GM12878 (cell line): ENCODE data around the gene ARSA. TPM values are rescaled to one million over a fixed set of nuclear protein-coding genes. Genes with fewer than 3 reads are reported as not detected.
A peak's percentile ranks its signal among the peaks of the same experiment; 100 is the strongest.

ENCODE experiments used
- BRCA1 ChIP-seq: IDR thresholded peaks from 2 replicates; pipeline ENCODE4 v1.6.1; 2011; ENCODE audit warnings: low read depth, low read length, improper control_type of control experiment
- DPF2 ChIP-seq: fragments of 450-650 bp; IDR thresholded peaks from 2 replicates; pipeline ENCODE4 v1.6.1; 2017; ENCODE audit warnings: mild to moderate bottlenecking
- ESRRA ChIP-seq: IDR thresholded peaks from 2 replicates; pipeline ENCODE4 v1.6.1; 2012; ENCODE audit warnings: mild to moderate bottlenecking, low read length, improper control_type of control experiment
- EZH2 ChIP-seq: IDR thresholded peaks from 2 replicates; pipeline ENCODE4 v1.6.1; 2012; ENCODE audit warnings: low read depth, mild to moderate bottlenecking, control low read depth, inconsistent platforms, low read length, borderline replicate concordance; ENCODE audit not compliant: control insufficient read depth
- FOXM1 ChIP-seq: IDR thresholded peaks from 2 replicates; pipeline ENCODE4 v1.6.1; 2012; ENCODE audit warnings: low read depth, mild to moderate bottlenecking, inconsistent platforms, low read length, moderate library complexity
- LARP7 ChIP-seq: fragments of 450-650 bp; IDR thresholded peaks from 2 replicates; pipeline ENCODE4 v1.6.1; 2017; ENCODE audit warnings: mild to moderate bottlenecking
- NFIC ChIP-seq: IDR thresholded peaks from 2 replicates; pipeline ENCODE4 v1.6.1; 2012; ENCODE audit warnings: low read depth, mild to moderate bottlenecking, inconsistent platforms, low read length, moderate library complexity
- RAD21 ChIP-seq: IDR thresholded peaks from 2 replicates; pipeline ENCODE4 v1.6.1; 2011; ENCODE audit warnings: mild to moderate bottlenecking, low read depth, low read length, moderate library complexity; ENCODE audit not compliant: insufficient read depth
- STAT3 ChIP-seq: IDR thresholded peaks from 2 replicates; pipeline ENCODE4 v1.6.1; 2011; ENCODE audit warnings: low read depth, low read length, improper control_type of control experiment
- YY1 ChIP-seq: IDR thresholded peaks from 2 replicates; pipeline ENCODE4 v1.6.1; 2011; ENCODE audit warnings: low read depth, mild to moderate bottlenecking, low read length
- ZNF217 ChIP-seq: fragments of 450-650 bp; IDR thresholded peaks from 2 replicates; pipeline ENCODE4 v1.6.1; 2017; ENCODE audit warnings: antibody characterized with exemption, mild to moderate bottlenecking
- ZNF384 ChIP-seq: IDR thresholded peaks from 2 replicates; pipeline ENCODE4 v1.6.1; 2012; ENCODE audit warnings: low read depth, mild to moderate bottlenecking, low read length, improper control_type of control experiment, borderline replicate concordance
- polyA plus RNA-seq, 11 experiments: library from polyadenylated mRNA; depleted of rRNA in 4 of 11; unstranded in 6 of 11; stranded (reverse) in 5 of 11; fragments of >200 nt; fragmentation: Nextera tagmentation in 4 of 11; fragmentation: Illumina TruSeq in 1 of 11; extraction: Ambion mirVana in 4 of 11; extraction: Trizol in 1 of 11; gene quantifications; 1 replicate in 1 of 11; 2 replicates in 10 of 11; pipeline versions ENCODE4 v1.2.1 to v1.2.3, GENCODE V29; 2011 to 2016; ENCODE audit warnings: inconsistent platforms in 2 of 11, missing spikeins in 2 of 11, low read depth in 1 of 11
- total RNA-seq, 4 experiments: library from RNA; depleted of rRNA in 3 of 4; stranded (reverse); fragments of >200 nt in 3 of 4; fragmentation: Illumina TruSeq in 1 of 4; extraction: Trizol in 1 of 4; gene quantifications; 2 replicates each; pipeline versions ENCODE4 v1.2.1 to v1.2.3, GENCODE V29; 2013 to 2021
- TF ChIP-seq, protein P1 (sequence below): IDR thresholded peaks from 2 replicates; pipeline ENCODE4 v1.6.1; 2012; ENCODE audit warnings: low read depth, low read length, improper control_type of control experiment
- TF ChIP-seq, protein P2 (sequence below): fragments of 450-650 bp; formaldehyde crosslinking; IDR thresholded peaks from 2 replicates; pipeline ENCODE4 v1.5.0; 2022; ENCODE audit warnings: mild to moderate bottlenecking, missing genetic modification characterization
- TF ChIP-seq, protein P3 (sequence below): fragments of 150-350 bp; IDR thresholded peaks from 2 replicates; pipeline ENCODE4 v1.6.1; 2014; ENCODE audit warnings: mild to moderate bottlenecking, low read depth, low read length
- TF ChIP-seq, protein P4 (sequence below): fragments of 450-650 bp; formaldehyde crosslinking; IDR thresholded peaks from 2 replicates; pipeline ENCODE4 v1.4.0; 2020; ENCODE audit warnings: mild to moderate bottlenecking, moderate library complexity
- TF ChIP-seq, protein P5 (sequence below): fragments of 450-650 bp; IDR thresholded peaks from 2 replicates; pipeline ENCODE4 v1.6.1; 2016; ENCODE audit warnings: mild to moderate bottlenecking

The ARSA gene
- total and polyA plus RNA-seq, 10 of the 15 experiments (the other 5 are each of a cell fraction or from before 2014, with no cell fraction given), result 0.39 to 26.3 (median 9.8) TPM

DNA sequence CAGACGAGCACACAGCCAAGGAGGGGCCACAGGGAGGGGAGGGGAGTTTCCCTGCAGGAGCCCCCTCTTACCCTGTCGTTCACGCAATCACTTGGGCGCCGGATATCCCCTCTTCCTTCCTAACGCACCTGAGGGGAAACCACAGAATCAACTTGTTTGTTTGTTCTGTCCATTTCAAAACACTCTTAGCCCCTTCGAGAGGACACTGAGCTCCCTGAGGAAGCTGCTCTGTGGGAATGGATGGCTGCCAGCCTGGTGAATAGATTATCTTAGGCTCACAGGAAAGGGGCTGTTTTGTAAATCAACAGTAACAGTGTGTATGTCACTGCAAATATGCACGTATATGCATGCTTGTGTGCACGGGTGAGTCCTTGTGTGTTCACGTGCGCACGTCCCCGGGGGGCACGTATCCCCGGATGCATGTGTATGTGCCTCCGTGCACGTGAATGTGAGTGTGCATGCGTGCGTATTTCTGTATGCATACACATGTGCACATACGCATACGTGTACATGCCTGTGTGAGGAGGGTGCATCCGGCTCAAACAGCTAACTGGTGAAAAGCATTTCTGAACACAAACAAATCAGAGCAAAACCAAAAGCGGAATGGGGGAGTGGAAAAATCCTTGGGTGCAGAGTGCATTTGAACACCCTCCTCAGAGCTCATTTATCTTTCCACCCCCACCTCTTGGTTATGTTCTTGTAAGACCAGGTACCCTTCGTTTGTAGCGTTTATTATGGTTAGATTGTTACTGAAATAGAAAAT, 7.2 kb downstream of the ARSA start (continued):
- TF ChIP-seq, protein P1, sequence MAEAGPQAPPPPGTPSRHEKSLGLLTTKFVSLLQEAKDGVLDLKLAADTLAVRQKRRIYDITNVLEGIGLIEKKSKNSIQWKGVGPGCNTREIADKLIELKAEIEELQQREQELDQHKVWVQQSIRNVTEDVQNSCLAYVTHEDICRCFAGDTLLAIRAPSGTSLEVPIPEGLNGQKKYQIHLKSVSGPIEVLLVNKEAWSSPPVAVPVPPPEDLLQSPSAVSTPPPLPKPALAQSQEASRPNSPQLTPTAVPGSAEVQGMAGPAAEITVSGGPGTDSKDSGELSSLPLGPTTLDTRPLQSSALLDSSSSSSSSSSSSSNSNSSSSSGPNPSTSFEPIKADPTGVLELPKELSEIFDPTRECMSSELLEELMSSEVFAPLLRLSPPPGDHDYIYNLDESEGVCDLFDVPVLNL, result no peak
- TF ChIP-seq, protein P2, sequence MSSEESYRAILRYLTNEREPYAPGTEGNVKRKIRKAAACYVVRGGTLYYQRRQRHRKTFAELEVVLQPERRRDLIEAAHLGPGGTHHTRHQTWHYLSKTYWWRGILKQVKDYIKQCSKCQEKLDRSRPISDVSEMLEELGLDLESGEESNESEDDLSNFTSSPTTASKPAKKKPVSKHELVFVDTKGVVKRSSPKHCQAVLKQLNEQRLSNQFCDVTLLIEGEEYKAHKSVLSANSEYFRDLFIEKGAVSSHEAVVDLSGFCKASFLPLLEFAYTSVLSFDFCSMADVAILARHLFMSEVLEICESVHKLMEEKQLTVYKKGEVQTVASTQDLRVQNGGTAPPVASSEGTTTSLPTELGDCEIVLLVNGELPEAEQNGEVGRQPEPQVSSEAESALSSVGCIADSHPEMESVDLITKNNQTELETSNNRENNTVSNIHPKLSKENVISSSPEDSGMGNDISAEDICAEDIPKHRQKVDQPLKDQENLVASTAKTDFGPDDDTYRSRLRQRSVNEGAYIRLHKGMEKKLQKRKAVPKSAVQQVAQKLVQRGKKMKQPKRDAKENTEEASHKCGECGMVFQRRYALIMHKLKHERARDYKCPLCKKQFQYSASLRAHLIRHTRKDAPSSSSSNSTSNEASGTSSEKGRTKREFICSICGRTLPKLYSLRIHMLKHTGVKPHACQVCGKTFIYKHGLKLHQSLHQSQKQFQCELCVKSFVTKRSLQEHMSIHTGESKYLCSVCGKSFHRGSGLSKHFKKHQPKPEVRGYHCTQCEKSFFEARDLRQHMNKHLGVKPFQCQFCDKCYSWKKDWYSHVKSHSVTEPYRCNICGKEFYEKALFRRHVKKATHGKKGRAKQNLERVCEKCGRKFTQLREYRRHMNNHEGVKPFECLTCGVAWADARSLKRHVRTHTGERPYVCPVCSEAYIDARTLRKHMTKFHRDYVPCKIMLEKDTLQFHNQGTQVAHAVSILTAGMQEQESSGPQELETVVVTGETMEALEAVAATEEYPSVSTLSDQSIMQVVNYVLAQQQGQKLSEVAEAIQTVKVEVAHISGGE (CRISPR knock-in tag), result no peak
- TF ChIP-seq RAD21 (no peak), ZNF384 (no peak), DPF2 (peak; percentile 28), FOXM1 (no peak; the same call in 1 of the 2 replicates), EZH2 (no peak), YY1 (no peak), LARP7 (no peak; the same call in 1 of the 2 replicates), BRCA1 (no peak), NFIC (no peak), ESRRA (no peak), ZNF217 (no peak), STAT3 (no peak)
- TF ChIP-seq, protein P3, sequence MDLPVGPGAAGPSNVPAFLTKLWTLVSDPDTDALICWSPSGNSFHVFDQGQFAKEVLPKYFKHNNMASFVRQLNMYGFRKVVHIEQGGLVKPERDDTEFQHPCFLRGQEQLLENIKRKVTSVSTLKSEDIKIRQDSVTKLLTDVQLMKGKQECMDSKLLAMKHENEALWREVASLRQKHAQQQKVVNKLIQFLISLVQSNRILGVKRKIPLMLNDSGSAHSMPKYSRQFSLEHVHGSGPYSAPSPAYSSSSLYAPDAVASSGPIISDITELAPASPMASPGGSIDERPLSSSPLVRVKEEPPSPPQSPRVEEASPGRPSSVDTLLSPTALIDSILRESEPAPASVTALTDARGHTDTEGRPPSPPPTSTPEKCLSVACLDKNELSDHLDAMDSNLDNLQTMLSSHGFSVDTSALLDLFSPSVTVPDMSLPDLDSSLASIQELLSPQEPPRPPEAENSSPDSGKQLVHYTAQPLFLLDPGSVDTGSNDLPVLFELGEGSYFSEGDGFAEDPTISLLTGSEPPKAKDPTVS, result no peak
- TF ChIP-seq, protein P4, sequence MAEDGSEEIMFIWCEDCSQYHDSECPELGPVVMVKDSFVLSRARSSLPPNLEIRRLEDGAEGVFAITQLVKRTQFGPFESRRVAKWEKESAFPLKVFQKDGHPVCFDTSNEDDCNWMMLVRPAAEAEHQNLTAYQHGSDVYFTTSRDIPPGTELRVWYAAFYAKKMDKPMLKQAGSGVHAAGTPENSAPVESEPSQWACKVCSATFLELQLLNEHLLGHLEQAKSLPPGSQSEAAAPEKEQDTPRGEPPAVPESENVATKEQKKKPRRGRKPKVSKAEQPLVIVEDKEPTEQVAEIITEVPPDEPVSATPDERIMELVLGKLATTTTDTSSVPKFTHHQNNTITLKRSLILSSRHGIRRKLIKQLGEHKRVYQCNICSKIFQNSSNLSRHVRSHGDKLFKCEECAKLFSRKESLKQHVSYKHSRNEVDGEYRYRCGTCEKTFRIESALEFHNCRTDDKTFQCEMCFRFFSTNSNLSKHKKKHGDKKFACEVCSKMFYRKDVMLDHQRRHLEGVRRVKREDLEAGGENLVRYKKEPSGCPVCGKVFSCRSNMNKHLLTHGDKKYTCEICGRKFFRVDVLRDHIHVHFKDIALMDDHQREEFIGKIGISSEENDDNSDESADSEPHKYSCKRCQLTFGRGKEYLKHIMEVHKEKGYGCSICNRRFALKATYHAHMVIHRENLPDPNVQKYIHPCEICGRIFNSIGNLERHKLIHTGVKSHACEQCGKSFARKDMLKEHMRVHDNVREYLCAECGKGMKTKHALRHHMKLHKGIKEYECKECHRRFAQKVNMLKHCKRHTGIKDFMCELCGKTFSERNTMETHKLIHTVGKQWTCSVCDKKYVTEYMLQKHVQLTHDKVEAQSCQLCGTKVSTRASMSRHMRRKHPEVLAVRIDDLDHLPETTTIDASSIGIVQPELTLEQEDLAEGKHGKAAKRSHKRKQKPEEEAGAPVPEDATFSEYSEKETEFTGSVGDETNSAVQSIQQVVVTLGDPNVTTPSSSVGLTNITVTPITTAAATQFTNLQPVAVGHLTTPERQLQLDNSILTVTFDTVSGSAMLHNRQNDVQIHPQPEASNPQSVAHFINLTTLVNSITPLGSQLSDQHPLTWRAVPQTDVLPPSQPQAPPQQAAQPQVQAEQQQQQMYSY, result no peak
- TF ChIP-seq, protein P5, sequence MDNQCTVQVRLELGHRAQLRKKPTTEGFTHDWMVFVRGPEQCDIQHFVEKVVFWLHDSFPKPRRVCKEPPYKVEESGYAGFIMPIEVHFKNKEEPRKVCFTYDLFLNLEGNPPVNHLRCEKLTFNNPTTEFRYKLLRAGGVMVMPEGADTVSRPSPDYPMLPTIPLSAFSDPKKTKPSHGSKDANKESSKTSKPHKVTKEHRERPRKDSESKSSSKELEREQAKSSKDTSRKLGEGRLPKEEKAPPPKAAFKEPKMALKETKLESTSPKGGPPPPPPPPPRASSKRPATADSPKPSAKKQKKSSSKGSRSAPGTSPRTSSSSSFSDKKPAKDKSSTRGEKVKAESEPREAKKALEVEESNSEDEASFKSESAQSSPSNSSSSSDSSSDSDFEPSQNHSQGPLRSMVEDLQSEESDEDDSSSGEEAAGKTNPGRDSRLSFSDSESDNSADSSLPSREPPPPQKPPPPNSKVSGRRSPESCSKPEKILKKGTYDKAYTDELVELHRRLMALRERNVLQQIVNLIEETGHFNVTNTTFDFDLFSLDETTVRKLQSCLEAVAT, result no peak
